Endothelial cell of umbilical vein (primary cell): Measurements from ENCODE around the gene CLSTN2. TPM values are rescaled to one million over a fixed set of nuclear protein-coding genes. Genes with fewer than 3 reads are reported as not detected.

Source experiments
- BruUV-seq: library from RNA; stranded (reverse); fragments of 400-500 nt; replicated peaks from 2 replicates; lab custom pipeline; 2021; lab: Mats Ljungman, UMichigan
- CTCF ChIA-PET: fragments of 300-600, 350-600 bp; sonication (Branson Sonifier 250); formaldehyde crosslinking; loops from one replicate; lab custom pipeline; 2021; ENCODE audit warnings: antibody characterized with exemption, inconsistent platforms; lab: Charles Lee
- POLR2A ChIA-PET: fragments of 300-600, 350-600 bp; sonication (Branson Sonifier 250); formaldehyde crosslinking; loops from one replicate; lab custom pipeline; 2021; ENCODE audit warnings: antibody characterized with exemption, inconsistent platforms; lab: Charles Lee
- DNase-seq: peaks from one replicate; pipeline ENCODE4 v3.0.0-alpha.2; 2011; ENCODE audit warnings: low read depth, low spot score
- FAIRE-seq: peaks from 2 replicates; lab custom pipeline; 2011; peaks lifted over from hg19 to GRCh38; lab: Jason Lieb, UNC
- H2AFZ ChIP-seq: 2 replicates; pipeline ENCODE4 v1.6.0; 2012; ENCODE audit warnings: low read depth, low read length, control low read depth, inconsistent platforms
- H3K27ac ChIP-seq: 2 replicates; pipeline ENCODE4 v1.5.1; 2011; ENCODE audit warnings: low read depth, mild to moderate bottlenecking, control low read depth, low read length, moderate library complexity; ENCODE audit not compliant: insufficient read depth
- H3K27me3 ChIP-seq, 2 experiments: 2 replicates each; pipeline versions ENCODE4 v1.6.0 to v1.6.1; 2011; ENCODE audit warnings: low read length in 2 of 2, mixed read lengths in 1 of 2; ENCODE audit not compliant: control insufficient read depth in 2 of 2, insufficient read depth in 2 of 2
- H3K36me3 ChIP-seq, 2 experiments: 2 replicates in 1 of 2; 3 replicates in 1 of 2; pipeline ENCODE4 v1.5.1; 2011; ENCODE audit warnings: low read length in 2 of 2, mild to moderate bottlenecking in 1 of 2, moderate library complexity in 1 of 2; ENCODE audit not compliant: control insufficient read depth in 2 of 2, insufficient read depth in 2 of 2; ENCODE audit errors: extremely low read depth in 1 of 2
- H3K4me1 ChIP-seq: 3 replicates; pipeline ENCODE4 v1.5.1; 2011; ENCODE audit warnings: mild to moderate bottlenecking, low read length; ENCODE audit not compliant: control insufficient read depth, insufficient read depth; ENCODE audit errors: extremely low read depth
- H3K4me2 ChIP-seq: 2 replicates; pipeline ENCODE4 v1.6.1; 2011; ENCODE audit warnings: low read length, control low read depth, mixed read lengths; ENCODE audit not compliant: insufficient read depth
- H3K4me3 ChIP-seq, 3 experiments: fragments of 200-600 bp in 1 of 3; sonication (generic), shearing (Covaris generic) in 1 of 3; replicated peaks in 1 of 3; 2 replicates each; pipeline ENCODE4 v1.5.1; 2011 to 2016; ENCODE audit warnings: control low read depth in 3 of 3, low read length in 3 of 3, mild to moderate bottlenecking in 2 of 3, inconsistent platforms in 1 of 3, low read depth in 1 of 3, moderate library complexity in 1 of 3; ENCODE audit not compliant: insufficient read depth in 1 of 3
- H3K79me2 ChIP-seq: 2 replicates; pipeline ENCODE4 v1.6.0; 2012; ENCODE audit warnings: low read length, inconsistent platforms; ENCODE audit not compliant: control insufficient read depth, insufficient read depth
- H3K9ac ChIP-seq: replicated peaks from 2 replicates; pipeline ENCODE3; 2011; ENCODE audit warnings: low read length, control low read depth; ENCODE audit not compliant: insufficient read depth; ENCODE audit errors: extremely low read depth
- H3K9me1 ChIP-seq: replicated peaks from 3 replicates; pipeline ENCODE4 v1.6.0; 2011; ENCODE audit warnings: mild to moderate bottlenecking, low read length; ENCODE audit not compliant: control insufficient read depth, insufficient read depth; ENCODE audit errors: extremely low read depth
- H3K9me3 ChIP-seq: replicated peaks from 2 replicates; pipeline ENCODE4 v1.5.1; 2012; ENCODE audit warnings: low read length, inconsistent platforms; ENCODE audit not compliant: control insufficient read depth, insufficient read depth
- H4K20me1 ChIP-seq: replicated peaks from 2 replicates; pipeline ENCODE3; 2011; ENCODE audit warnings: mild to moderate bottlenecking, low read length; ENCODE audit not compliant: control insufficient read depth, insufficient read depth; ENCODE audit errors: extremely low read depth
- EZH2 ChIP-seq: IDR thresholded peaks from 2 replicates; pipeline ENCODE4 v1.6.1; 2012; ENCODE audit warnings: borderline replicate concordance, low read depth, mild to moderate bottlenecking, moderate library complexity, low read length, inconsistent platforms; ENCODE audit not compliant: severe bottlenecking
- FOS ChIP-seq: IDR thresholded peaks from 2 replicates; pipeline ENCODE4 v1.6.1; 2011; ENCODE audit warnings: mild to moderate bottlenecking, low read length, moderate library complexity, borderline replicate concordance; ENCODE audit not compliant: insufficient read depth
- GATA2 ChIP-seq: IDR thresholded peaks from 2 replicates; pipeline ENCODE4 v1.7.0; 2011; ENCODE audit warnings: low read depth, mild to moderate bottlenecking, moderate library complexity, mixed read lengths, low read length; ENCODE audit not compliant: insufficient read length, insufficient read depth
- JUN ChIP-seq: IDR thresholded peaks from 2 replicates; pipeline ENCODE4 v1.6.1; 2011; ENCODE audit warnings: borderline replicate concordance, low read depth; ENCODE audit not compliant: insufficient read length, insufficient read depth
- MAX ChIP-seq: IDR thresholded peaks from 2 replicates; pipeline ENCODE4 v1.6.1; 2011; ENCODE audit not compliant: insufficient read depth, insufficient read length
- MYC ChIP-seq: IDR thresholded peaks from one replicate; pipeline ENCODE4 v1.6.1; 2011; ENCODE audit warnings: mild to moderate bottlenecking, low read depth, low read length
- POLR2A ChIP-seq: IDR thresholded peaks from 2 replicates; pipeline ENCODE4 v1.6.1; 2012; ENCODE audit warnings: low read depth, mild to moderate bottlenecking, control low read depth, low read length
- POLR2AphosphoS5 ChIP-seq: IDR thresholded peaks from 2 replicates; pipeline ENCODE4 v1.6.1; 2012; ENCODE audit warnings: low read depth, mild to moderate bottlenecking, control low read depth, low read length, moderate library complexity; ENCODE audit not compliant: insufficient read depth
- dilution Hi-C: fragments of 300-500 bp; cut with MboI; formaldehyde crosslinking; loops from one replicate; pipeline ENCODE4 v1.15.0; 2019; ENCODE audit warnings: low sequenced_read_pairs; ENCODE audit not compliant: extremely low pct_ligation_motif_present
- intact Hi-C: fragments of 100-400 bp; cut with micrococcal nuclease; formaldehyde crosslinking; loops from one replicate; pipeline ENCODE4 v1.10.0; 2022
- polyA plus RNA-seq, 4 experiments: library from polyadenylated mRNA; depleted of rRNA in 3 of 4; stranded (reverse) in 3 of 4; unstranded in 1 of 4; fragments of >200 nt; gene quantifications; 2 replicates each; pipeline versions ENCODE4 v1.2.1 to v1.2.3, GENCODE V29; 2011 to 2012; ENCODE audit warnings: missing spikeins in 1 of 4
- total RNA-seq: library from RNA; stranded (reverse); gene quantifications from 2 replicates; pipeline ENCODE4 v1.2.3, GENCODE V29; 2021
- TF ChIP-seq, protein P1 (sequence below), 2 donors: IDR thresholded peaks; 1 replicate in 1 of 2; 2 replicates in 1 of 2; pipeline ENCODE4 v1.5.1; 2011; ENCODE audit warnings: low read length in 2 of 2, mild to moderate bottlenecking in 2 of 2, moderate library complexity in 2 of 2, control low read depth in 1 of 2, inconsistent platforms in 1 of 2, low read depth in 1 of 2; ENCODE audit not compliant: insufficient read depth in 1 of 2; ENCODE audit errors: extremely low read depth in 1 of 2

Gene CLSTN2
- total and polyA plus RNA-seq, 2 donors (not counting 3 experiments of a cell fraction or from before 2014, with no cell fraction given), result 0.26 to 0.38 TPM

GRCh38 chr3:139954146-139954860, 19.3 kb downstream of the CLSTN2 start:
- no peaks in the 10 kb centered on the region for H3K9me1 ChIP-seq
- dilution Hi-C loops, result no loop called here

More at GRCh38 chr3:139954146-139954860, 19.3 kb downstream of the CLSTN2 start:
- ChIA-PET CTCF (interaction anchor here (0.6 kb wide), 2 partner anchors 9 to 100 kb away, joined by 3 read pairs; no protein-coding TSS in a partner anchor), POLR2A (interaction anchor here (0.6 kb wide), 1 partner anchor 44 kb away, joined by 3 read pairs; no protein-coding TSS in a partner anchor)
- no peaks in the 10 kb centered on the region for H3K36me3 ChIP-seq
- DNase-seq (no peak), FAIRE-seq (no peak)
- H3K9ac ChIP-seq, result no peak overlapping the region
- H4K20me1 ChIP-seq, result no peaks in the 10 kb centered on the region
- no peaks in the 10 kb centered on the region for H3K9me3 ChIP-seq
- no peak overlapping the region for H3K4me2 ChIP-seq
- TF ChIP-seq POLR2A (no peak), MYC (no peak), FOS (no peak), POLR2AphosphoS5 (no peak), MAX (no peak), EZH2 (no peak), GATA2 (no peak), JUN (no peak)
- TF ChIP-seq, protein P1, sequence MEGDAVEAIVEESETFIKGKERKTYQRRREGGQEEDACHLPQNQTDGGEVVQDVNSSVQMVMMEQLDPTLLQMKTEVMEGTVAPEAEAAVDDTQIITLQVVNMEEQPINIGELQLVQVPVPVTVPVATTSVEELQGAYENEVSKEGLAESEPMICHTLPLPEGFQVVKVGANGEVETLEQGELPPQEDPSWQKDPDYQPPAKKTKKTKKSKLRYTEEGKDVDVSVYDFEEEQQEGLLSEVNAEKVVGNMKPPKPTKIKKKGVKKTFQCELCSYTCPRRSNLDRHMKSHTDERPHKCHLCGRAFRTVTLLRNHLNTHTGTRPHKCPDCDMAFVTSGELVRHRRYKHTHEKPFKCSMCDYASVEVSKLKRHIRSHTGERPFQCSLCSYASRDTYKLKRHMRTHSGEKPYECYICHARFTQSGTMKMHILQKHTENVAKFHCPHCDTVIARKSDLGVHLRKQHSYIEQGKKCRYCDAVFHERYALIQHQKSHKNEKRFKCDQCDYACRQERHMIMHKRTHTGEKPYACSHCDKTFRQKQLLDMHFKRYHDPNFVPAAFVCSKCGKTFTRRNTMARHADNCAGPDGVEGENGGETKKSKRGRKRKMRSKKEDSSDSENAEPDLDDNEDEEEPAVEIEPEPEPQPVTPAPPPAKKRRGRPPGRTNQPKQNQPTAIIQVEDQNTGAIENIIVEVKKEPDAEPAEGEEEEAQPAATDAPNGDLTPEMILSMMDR (IDR thresholded peaks at IDR 0.05; ENCODE audit: extremely low read depth in 1 of 2, insufficient read depth in 1 of 2, low read depth in 1 of 2, low read length in 2 of 2), result no peak
- no peak overlapping the region for H3K27ac ChIP-seq
- no TSS peak for BruUV-seq
- no peak overlapping the region for H2AFZ ChIP-seq
- no peaks in the 10 kb centered on the region for H3K79me2 ChIP-seq
- no peaks in the 10 kb centered on the region for H3K4me1 ChIP-seq
- H3K27me3 ChIP-seq, result no peaks in the 10 kb centered on the region
- no peak overlapping the region for H3K4me3 ChIP-seq
- intact Hi-C loops, result no loop called here
